ENCODE data around the gene COLEC11. TPM values are rescaled to one million over a fixed set of nuclear protein-coding genes. Genes with fewer than 3 reads are reported as not detected.

Gene COLEC11
- total RNA-seq, 2 experiments from 2014 or later, result 1.7 TPM; not detected in 1

DNA sequence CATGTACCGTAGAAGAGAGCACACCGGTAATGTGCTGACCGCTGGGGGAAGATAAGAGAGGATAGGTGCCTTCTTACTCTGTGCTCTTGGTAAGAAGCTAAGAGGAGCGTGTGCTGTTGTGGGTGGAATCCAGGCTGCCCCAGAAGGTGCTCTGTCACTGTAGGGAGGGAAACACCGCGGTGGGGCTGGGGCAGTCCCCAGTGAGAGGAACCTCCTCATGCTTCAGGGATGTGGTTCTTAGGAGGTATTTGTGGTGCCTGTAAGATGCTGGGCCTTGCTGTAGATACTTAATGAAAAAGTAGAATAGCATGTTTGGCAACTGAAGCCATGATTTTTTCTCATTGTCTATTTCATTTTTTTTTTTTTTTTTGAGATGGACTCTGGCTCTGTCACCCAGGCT is 1.1 kb downstream of the COLEC11 start:
- Histone ChIP-seq H3K36me3 (ENCODE audit: insufficient read depth, low read length) (no peaks in the 10 kb centered on the region), H3K27ac (ENCODE audit: low read depth, low read length, poor library complexity, severe bottlenecking) (no peak overlapping the region), H3K9me2 (ENCODE audit: insufficient read depth, low read length) (no peaks in the 10 kb centered on the region), H3K4me2 (ENCODE audit: low read length) (no peak overlapping the region), H3K4me1 (ENCODE audit: insufficient read depth, low read length, poor library complexity, severe bottlenecking) (no peaks in the 10 kb centered on the region), H3K79me2 (ENCODE audit: insufficient read depth, low read depth, low read length) (no peaks in the 10 kb centered on the region), H3K4me3 (ENCODE audit: low read depth, low read length, poor library complexity, severe bottlenecking) (no peak overlapping the region), H3K9me3 (ENCODE audit: low read length) (no peaks in the 10 kb centered on the region), H4K20me1 (ENCODE audit: insufficient read depth, low read length) (no peaks in the 10 kb centered on the region), H2AFZ (ENCODE audit: low read length) (no peak overlapping the region)
- POLR2A ChIA-PET, result interaction anchor here (0.8 to 1.2 kb wide), 3 partner anchors 9 to 14 kb away, joined by 3 read pairs; no protein-coding TSS in a partner anchor
- no TSS peak for BruUV-seq (replicated peaks)
- DNase-seq (ENCODE audit: low spot score), result no peak
- intact Hi-C loops (cut with micrococcal nuclease; ENCODE audit: unreplicated experiment), result no loop called here
- TF ChIP-seq EZH2phosphoT487 (IDR thresholded peaks at IDR 0.05; ENCODE audit: borderline replicate concordance, low read depth, low read length), result no peak
- TF ChIP-seq, protein P1, sequence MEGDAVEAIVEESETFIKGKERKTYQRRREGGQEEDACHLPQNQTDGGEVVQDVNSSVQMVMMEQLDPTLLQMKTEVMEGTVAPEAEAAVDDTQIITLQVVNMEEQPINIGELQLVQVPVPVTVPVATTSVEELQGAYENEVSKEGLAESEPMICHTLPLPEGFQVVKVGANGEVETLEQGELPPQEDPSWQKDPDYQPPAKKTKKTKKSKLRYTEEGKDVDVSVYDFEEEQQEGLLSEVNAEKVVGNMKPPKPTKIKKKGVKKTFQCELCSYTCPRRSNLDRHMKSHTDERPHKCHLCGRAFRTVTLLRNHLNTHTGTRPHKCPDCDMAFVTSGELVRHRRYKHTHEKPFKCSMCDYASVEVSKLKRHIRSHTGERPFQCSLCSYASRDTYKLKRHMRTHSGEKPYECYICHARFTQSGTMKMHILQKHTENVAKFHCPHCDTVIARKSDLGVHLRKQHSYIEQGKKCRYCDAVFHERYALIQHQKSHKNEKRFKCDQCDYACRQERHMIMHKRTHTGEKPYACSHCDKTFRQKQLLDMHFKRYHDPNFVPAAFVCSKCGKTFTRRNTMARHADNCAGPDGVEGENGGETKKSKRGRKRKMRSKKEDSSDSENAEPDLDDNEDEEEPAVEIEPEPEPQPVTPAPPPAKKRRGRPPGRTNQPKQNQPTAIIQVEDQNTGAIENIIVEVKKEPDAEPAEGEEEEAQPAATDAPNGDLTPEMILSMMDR (conservative IDR thresholded peaks at IDR 0.05; ENCODE audit: low read length), result no peak
- CTCF ChIA-PET (ENCODE audit: unreplicated experiment), result no interaction called here

DNA sequence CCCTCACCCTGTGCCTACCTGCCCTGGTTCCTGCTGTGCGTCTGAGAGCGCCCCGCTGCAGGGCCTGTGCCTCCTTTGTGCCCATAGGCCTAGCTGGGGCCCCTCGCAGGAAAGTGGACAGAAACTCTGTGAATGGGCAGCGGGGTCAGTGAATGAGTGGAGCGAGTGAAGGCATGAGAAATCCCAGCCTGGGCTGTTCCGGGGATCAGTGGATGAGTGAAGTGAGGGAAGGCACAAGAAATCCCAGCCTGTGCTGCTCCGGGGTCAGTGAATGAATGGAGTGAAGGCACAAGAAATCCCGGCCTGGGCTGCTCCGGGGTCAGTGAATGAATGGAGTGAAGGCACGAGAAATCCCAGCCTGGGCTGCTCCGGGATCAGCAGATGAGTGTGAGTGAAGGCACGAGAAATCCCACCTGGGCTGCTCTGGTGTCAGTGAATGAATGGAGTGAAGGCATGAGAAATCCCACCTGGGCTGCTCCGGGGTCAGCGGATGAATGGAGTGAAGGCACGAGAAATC is 2.0 kb downstream of the COLEC11 start:
- Histone ChIP-seq H3K9me3 (ENCODE audit: low read length) (no peaks in the 10 kb centered on the region), H3K4me3 (ENCODE audit: low read depth, low read length, poor library complexity, severe bottlenecking) (no peak overlapping the region), H3K4me1 (ENCODE audit: insufficient read depth, low read length, poor library complexity, severe bottlenecking) (no peaks in the 10 kb centered on the region), H3K27ac (ENCODE audit: low read depth, low read length, poor library complexity, severe bottlenecking) (no peak overlapping the region), H3K79me2 (ENCODE audit: insufficient read depth, low read depth, low read length) (no peaks in the 10 kb centered on the region), H4K20me1 (ENCODE audit: insufficient read depth, low read length) (no peaks in the 10 kb centered on the region), H3K9me2 (ENCODE audit: insufficient read depth, low read length) (no peaks in the 10 kb centered on the region), H2AFZ (ENCODE audit: low read length) (no peak overlapping the region), H3K4me2 (ENCODE audit: low read length) (no peak overlapping the region), H3K36me3 (ENCODE audit: insufficient read depth, low read length) (no peaks in the 10 kb centered on the region)
- POLR2A ChIA-PET, result interaction anchor here (0.6 to 1.0 kb wide), 2 partner anchors 12 to 13 kb away, joined by 3 read pairs; no protein-coding TSS in a partner anchor
- no TSS peak for BruUV-seq (replicated peaks)
- no peak for TF ChIP-seq EZH2phosphoT487 (IDR thresholded peaks at IDR 0.05; ENCODE audit: borderline replicate concordance, low read depth, low read length)
- TF ChIP-seq, protein P1 (conservative IDR thresholded peaks at IDR 0.05; ENCODE audit: low read length), result no peak
- CTCF ChIA-PET (ENCODE audit: unreplicated experiment), result no interaction called here
- DNase-seq (ENCODE audit: low spot score), result no peak
- intact Hi-C loops (cut with micrococcal nuclease; ENCODE audit: unreplicated experiment), result no loop called here

- no peaks in the 10 kb centered on the region for H3K36me3 ChIP-seq (ENCODE audit: insufficient read depth, low read length)
- no peak overlapping the region for H3K4me2 ChIP-seq (ENCODE audit: low read length)
- TF ChIP-seq, protein P1 (conservative IDR thresholded peaks at IDR 0.05; ENCODE audit: low read length), result no peak
- TF ChIP-seq EZH2phosphoT487 (IDR thresholded peaks at IDR 0.05; ENCODE audit: borderline replicate concordance, low read depth, low read length), result no peak
- no TSS peak for BruUV-seq (replicated peaks)
- H3K9me2 ChIP-seq (ENCODE audit: insufficient read depth, low read length), result no peaks in the 10 kb centered on the region
- H3K27ac ChIP-seq (ENCODE audit: low read depth, low read length, poor library complexity, severe bottlenecking), result no peak overlapping the region
- H2AFZ ChIP-seq (ENCODE audit: low read length), result no peak overlapping the region
- DNase-seq (ENCODE audit: low spot score), result no peak
- no peaks in the 10 kb centered on the region for H3K4me1 ChIP-seq (ENCODE audit: insufficient read depth, low read length, poor library complexity, severe bottlenecking)
- H3K79me2 ChIP-seq (ENCODE audit: insufficient read depth, low read depth, low read length), result no peaks in the 10 kb centered on the region
- ChIA-PET POLR2A (interaction anchor here (0.6 kb wide), 1 partner anchor 14 kb away, joined by 3 read pairs; no protein-coding TSS in a partner anchor), CTCF (ENCODE audit: unreplicated experiment) (no interaction called here)
- H3K9me3 ChIP-seq (ENCODE audit: low read length), result no peaks in the 10 kb centered on the region
- no peaks in the 10 kb centered on the region for H4K20me1 ChIP-seq (ENCODE audit: insufficient read depth, low read length)
- no peak overlapping the region for H3K4me3 ChIP-seq (ENCODE audit: low read depth, low read length, poor library complexity, severe bottlenecking)
- intact Hi-C loops (cut with micrococcal nuclease; ENCODE audit: unreplicated experiment), result no loop called here
Measured at GRCh38 chr2:3597567-3597966, 2.7 kb downstream of the COLEC11 start.

Measured in OCI-LY7 (cell line).